HG03139 (cell line): ENCODE data around the gene MAPKAPK2.
"Not testable (repeated sequence)": the region's sequence is repeated elsewhere in the genome, so short reads cannot be mapped to it uniquely, and the experiment has no call there.

Experiments
- ATAC-seq: cut with Tn5 transposase; IDR thresholded peaks from one replicate; pipeline ENCODE4 v1.9.1; 2021; ENCODE audit not compliant: unreplicated experiment

MAPKAPK2 gene

GRCh38 chr1:206739411-206740076 is 54.8 kb downstream of the MAPKAPK2 start:
- peak; percentile 85 for ATAC-seq

- no peak for ATAC-seq
These were observed 56.5 kb downstream of the MAPKAPK2 start for GRCh38 chr1:206741142-206741701.

GRCh38 chr1:206742719-206743383 is 58.1 kb downstream of the MAPKAPK2 start:
- ATAC-seq, result no peak

- no peak for ATAC-seq
These were observed 60.0 kb downstream of the MAPKAPK2 start for GRCh38 chr1:206744683-206745082.

GRCh38 chr1:206745301-206745700 is 60.6 kb downstream of the MAPKAPK2 start:
- no peak for ATAC-seq

- ATAC-seq, result no peak
These were observed 63.8 kb downstream of the MAPKAPK2 start for GRCh38 chr1:206748348-206749030.

GRCh38 chr1:206751891-206752290 is 67.2 kb downstream of the MAPKAPK2 start:
- ATAC-seq, result no peak

- ATAC-seq, result no peak
These were observed 67.8 kb downstream of the MAPKAPK2 start for GRCh38 chr1:206752481-206752880.

- ATAC-seq, result no peak
These were observed 68.4 kb downstream of the MAPKAPK2 start for GRCh38 chr1:206753141-206753540.

GRCh38 chr1:206754011-206754410 is 69.3 kb downstream of the MAPKAPK2 start:
- no peak for ATAC-seq

GRCh38 chr1:206757524-206758266 is 73.0 kb downstream of the MAPKAPK2 start:
- no peak for ATAC-seq

- no peak for ATAC-seq
These were observed 75.9 kb downstream of the MAPKAPK2 start for GRCh38 chr1:206760590-206760989.

- no peak for ATAC-seq
These were observed 76.6 kb downstream of the MAPKAPK2 start for GRCh38 chr1:206761159-206761768.

- not testable (repeated sequence) for ATAC-seq
These were observed 78.1 kb downstream of the MAPKAPK2 start for GRCh38 chr1:206762741-206763364.

- not testable (repeated sequence) for ATAC-seq
These were observed 81.1 kb downstream of the MAPKAPK2 start for GRCh38 chr1:206765771-206766170.

- peak; percentile 56 for ATAC-seq
These were observed 81.6 kb downstream of the MAPKAPK2 start for GRCh38 chr1:206766251-206766856.

- peak; percentile 7 for ATAC-seq
These were observed 84.0 kb downstream of the MAPKAPK2 start for GRCh38 chr1:206768472-206769303.

GRCh38 chr1:206769304-206769731 is 84.6 kb downstream of the MAPKAPK2 start:
- peak; percentile 55 for ATAC-seq
